HEK293 (cell line): Measurements from ENCODE around the gene CLSTN1.

Experiments used
- CTCF ChIA-PET: fragments of 350-600 bp; formaldehyde crosslinking; extraction: SDS; loops from one replicate; lab custom pipeline; 2021; ENCODE audit warnings: antibody characterized with exemption; lab: Yijun Ruan, JAX
- POLR2A ChIA-PET: fragments of 300-600 bp; formaldehyde crosslinking; extraction: SDS; loops from one replicate; lab custom pipeline; 2020; ENCODE audit warnings: antibody characterized with exemption, inconsistent platforms; lab: Yijun Ruan, JAX
- H3K27ac ChIP-seq: fragments of 200-500 bp; sonication (Bioruptor generic); 2 replicates; pipeline ENCODE4 v1.5.1; 2014; ENCODE audit warnings: low read depth, low read length, control low read depth, inconsistent platforms; ENCODE audit errors: extremely low read depth
- H3K36me3 ChIP-seq, 2 experiments: fragments of 200-500 bp in 1 of 2; sonication (Bioruptor generic) in 1 of 2; 1 replicate in 1 of 2; 2 replicates in 1 of 2; pipeline ENCODE4 v1.5.1; 2014 to 2017; ENCODE audit warnings: inconsistent platforms in 2 of 2, low read length in 2 of 2; ENCODE audit not compliant: control insufficient read depth in 2 of 2, insufficient read depth in 1 of 2
- H3K4me1 ChIP-seq: fragments of 200-500 bp; sonication (Bioruptor generic); 2 replicates; pipeline ENCODE4 v1.5.1; 2014; ENCODE audit warnings: mild to moderate bottlenecking, low read length, inconsistent platforms; ENCODE audit not compliant: control insufficient read depth, insufficient read depth
- H3K4me3 ChIP-seq: 2 replicates; pipeline ENCODE4 v1.5.1; 2011; ENCODE audit warnings: low read depth, mild to moderate bottlenecking, control low read depth, low read length, moderate library complexity
- H3K9me3 ChIP-seq: fragments of 200-500 bp; sonication (Bioruptor generic); 2 replicates; pipeline ENCODE4 v1.5.1; 2014; ENCODE audit warnings: low read depth, low read length, inconsistent platforms; ENCODE audit not compliant: control insufficient read depth, insufficient read depth
- BCL11B ChIP-seq: fragments of 450-650 bp; formaldehyde crosslinking; IDR thresholded peaks from 2 replicates; pipeline ENCODE4 v1.5.1; 2016; ENCODE audit warnings: low read depth, missing biosample characterization, missing genetic modification characterization
- MYNN ChIP-seq: fragments of 450-650 bp; formaldehyde crosslinking; IDR thresholded peaks from 2 replicates; pipeline ENCODE4 v1.5.1; 2016; ENCODE audit warnings: missing biosample characterization, missing genetic modification characterization, borderline replicate concordance
- MZF1 ChIP-seq: fragments of 450-650 bp; formaldehyde crosslinking; IDR thresholded peaks from 2 replicates; pipeline ENCODE4 v1.5.1; 2017; ENCODE audit warnings: missing biosample characterization, missing genetic modification characterization, borderline replicate concordance
- OSR2 ChIP-seq: fragments of 450-650 bp; formaldehyde crosslinking; IDR thresholded peaks from 2 replicates; pipeline ENCODE4 v1.5.1; 2016; ENCODE audit warnings: missing biosample characterization, missing genetic modification characterization
- PRDM1 ChIP-seq: fragments of 450-650 bp; formaldehyde crosslinking; IDR thresholded peaks from 2 replicates; pipeline ENCODE4; 2016; ENCODE audit warnings: missing biosample characterization, missing genetic modification characterization
- ZBTB17 ChIP-seq: fragments of 450-650 bp; formaldehyde crosslinking; IDR thresholded peaks from 2 replicates; pipeline ENCODE4 v1.5.1; 2016; ENCODE audit warnings: missing biosample characterization, missing genetic modification characterization
- ZBTB21 ChIP-seq: fragments of 450-650 bp; formaldehyde crosslinking; IDR thresholded peaks from 2 replicates; pipeline ENCODE4 v1.5.1; 2017; ENCODE audit warnings: missing biosample characterization, missing genetic modification characterization
- ZFHX2 ChIP-seq: fragments of 450-650 bp; formaldehyde crosslinking; conservative IDR thresholded peaks from 2 replicates; pipeline ENCODE4 v1.5.1; 2016; ENCODE audit warnings: missing biosample characterization, missing genetic modification characterization
- ZNF10 ChIP-seq: fragments of 450-650 bp; formaldehyde crosslinking; IDR thresholded peaks from 2 replicates; pipeline ENCODE4 v1.5.1; 2017; ENCODE audit warnings: missing biosample characterization, missing genetic modification characterization
- ZNF24 ChIP-seq: fragments of 450-650 bp; formaldehyde crosslinking; IDR thresholded peaks from 2 replicates; pipeline ENCODE4 v1.5.1; 2016; ENCODE audit warnings: missing biosample characterization, missing genetic modification characterization
- ZNF292 ChIP-seq: fragments of 450-650 bp; formaldehyde crosslinking; IDR thresholded peaks from 2 replicates; pipeline ENCODE4 v1.5.1; 2016; ENCODE audit warnings: low read depth, missing biosample characterization, missing genetic modification characterization, borderline replicate concordance
- ZNF561 ChIP-seq: fragments of 450-650 bp; IDR thresholded peaks from 2 replicates; pipeline ENCODE4 v1.5.1; 2018; ENCODE audit warnings: missing biosample characterization, missing genetic modification characterization, borderline replicate concordance
- ZNF624 ChIP-seq: fragments of 450-650 bp; formaldehyde crosslinking; IDR thresholded peaks from 2 replicates; pipeline ENCODE4 v1.5.1; 2017; ENCODE audit warnings: missing biosample characterization, missing genetic modification characterization
- ZNF629 ChIP-seq: fragments of 450-650 bp; formaldehyde crosslinking; IDR thresholded peaks from 2 replicates; pipeline ENCODE4 v1.5.1; 2017; ENCODE audit warnings: missing biosample characterization, missing genetic modification characterization
- ZNF776 ChIP-seq: fragments of 450-650 bp; formaldehyde crosslinking; IDR thresholded peaks from 2 replicates; pipeline ENCODE4 v1.5.0; 2017; ENCODE audit warnings: missing biosample characterization, missing genetic modification characterization, borderline replicate concordance
- ZSCAN16 ChIP-seq: fragments of 450-650 bp; formaldehyde crosslinking; IDR thresholded peaks from 2 replicates; pipeline ENCODE4 v1.5.1; 2016; ENCODE audit warnings: missing biosample characterization, missing genetic modification characterization
- TF ChIP-seq, protein P1 (sequence below): fragments of 450-650 bp; formaldehyde crosslinking; conservative IDR thresholded peaks from 2 replicates; pipeline ENCODE4 v1.5.1; 2016; ENCODE audit warnings: low read depth, missing biosample characterization, missing genetic modification characterization
- TF ChIP-seq, protein P2 (sequence below): fragments of 450-650 bp; formaldehyde crosslinking; optimal IDR thresholded peaks from 2 replicates; pipeline ENCODE3; 2016; ENCODE audit warnings: missing biosample characterization, mild to moderate bottlenecking, missing genetic modification characterization
- TF ChIP-seq, protein P3 (sequence below): fragments of 450-650 bp; formaldehyde crosslinking; IDR thresholded peaks from 2 replicates; pipeline ENCODE4 v1.5.1; 2017; ENCODE audit warnings: missing biosample characterization, missing genetic modification characterization
- TF ChIP-seq, protein P4 (sequence below): fragments of 450-650 bp; formaldehyde crosslinking; IDR thresholded peaks from 2 replicates; pipeline ENCODE4 v1.5.1; 2017; ENCODE audit warnings: missing biosample characterization, missing genetic modification characterization
- TF ChIP-seq, protein P5 (sequence below): fragments of 450-650 bp; formaldehyde crosslinking; IDR thresholded peaks from 2 replicates; pipeline ENCODE4; 2016; ENCODE audit warnings: missing biosample characterization, missing genetic modification characterization
- TF ChIP-seq, protein P6 (sequence below): fragments of 450-650 bp; formaldehyde crosslinking; IDR thresholded peaks from 2 replicates; pipeline ENCODE4 v1.5.1; 2016; ENCODE audit warnings: missing biosample characterization, missing genetic modification characterization

Gene CLSTN1

DNA sequence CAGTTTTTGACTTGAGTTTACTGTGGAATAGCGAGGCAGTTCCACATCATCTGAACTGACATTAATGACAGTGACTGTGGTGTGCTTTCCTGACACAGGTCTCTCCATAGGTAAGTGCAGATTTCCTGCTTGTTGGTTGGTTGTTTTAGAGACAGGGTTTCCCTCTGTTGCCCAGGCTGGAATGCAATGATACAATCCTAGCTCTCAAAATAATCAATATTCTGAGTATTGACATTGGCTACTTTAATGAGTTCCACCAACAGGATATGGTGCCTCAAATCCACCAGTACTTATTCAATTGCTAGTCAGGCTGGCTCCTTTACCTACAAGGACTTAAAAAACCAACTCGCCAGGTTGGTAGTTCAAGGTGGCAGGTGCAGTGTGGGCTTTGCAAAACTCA lies 63.8 kb downstream of the CLSTN1 start (continued):
- TF ChIP-seq MYNN (tag by site-specific recombination) (no peak), ZNF629 (tag by site-specific recombination) (no peak)
- TF ChIP-seq, protein P1, sequence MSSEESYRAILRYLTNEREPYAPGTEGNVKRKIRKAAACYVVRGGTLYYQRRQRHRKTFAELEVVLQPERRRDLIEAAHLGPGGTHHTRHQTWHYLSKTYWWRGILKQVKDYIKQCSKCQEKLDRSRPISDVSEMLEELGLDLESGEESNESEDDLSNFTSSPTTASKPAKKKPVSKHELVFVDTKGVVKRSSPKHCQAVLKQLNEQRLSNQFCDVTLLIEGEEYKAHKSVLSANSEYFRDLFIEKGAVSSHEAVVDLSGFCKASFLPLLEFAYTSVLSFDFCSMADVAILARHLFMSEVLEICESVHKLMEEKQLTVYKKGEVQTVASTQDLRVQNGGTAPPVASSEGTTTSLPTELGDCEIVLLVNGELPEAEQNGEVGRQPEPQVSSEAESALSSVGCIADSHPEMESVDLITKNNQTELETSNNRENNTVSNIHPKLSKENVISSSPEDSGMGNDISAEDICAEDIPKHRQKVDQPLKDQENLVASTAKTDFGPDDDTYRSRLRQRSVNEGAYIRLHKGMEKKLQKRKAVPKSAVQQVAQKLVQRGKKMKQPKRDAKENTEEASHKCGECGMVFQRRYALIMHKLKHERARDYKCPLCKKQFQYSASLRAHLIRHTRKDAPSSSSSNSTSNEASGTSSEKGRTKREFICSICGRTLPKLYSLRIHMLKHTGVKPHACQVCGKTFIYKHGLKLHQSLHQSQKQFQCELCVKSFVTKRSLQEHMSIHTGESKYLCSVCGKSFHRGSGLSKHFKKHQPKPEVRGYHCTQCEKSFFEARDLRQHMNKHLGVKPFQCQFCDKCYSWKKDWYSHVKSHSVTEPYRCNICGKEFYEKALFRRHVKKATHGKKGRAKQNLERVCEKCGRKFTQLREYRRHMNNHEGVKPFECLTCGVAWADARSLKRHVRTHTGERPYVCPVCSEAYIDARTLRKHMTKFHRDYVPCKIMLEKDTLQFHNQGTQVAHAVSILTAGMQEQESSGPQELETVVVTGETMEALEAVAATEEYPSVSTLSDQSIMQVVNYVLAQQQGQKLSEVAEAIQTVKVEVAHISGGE (tag by site-specific recombination): no peak

DNA sequence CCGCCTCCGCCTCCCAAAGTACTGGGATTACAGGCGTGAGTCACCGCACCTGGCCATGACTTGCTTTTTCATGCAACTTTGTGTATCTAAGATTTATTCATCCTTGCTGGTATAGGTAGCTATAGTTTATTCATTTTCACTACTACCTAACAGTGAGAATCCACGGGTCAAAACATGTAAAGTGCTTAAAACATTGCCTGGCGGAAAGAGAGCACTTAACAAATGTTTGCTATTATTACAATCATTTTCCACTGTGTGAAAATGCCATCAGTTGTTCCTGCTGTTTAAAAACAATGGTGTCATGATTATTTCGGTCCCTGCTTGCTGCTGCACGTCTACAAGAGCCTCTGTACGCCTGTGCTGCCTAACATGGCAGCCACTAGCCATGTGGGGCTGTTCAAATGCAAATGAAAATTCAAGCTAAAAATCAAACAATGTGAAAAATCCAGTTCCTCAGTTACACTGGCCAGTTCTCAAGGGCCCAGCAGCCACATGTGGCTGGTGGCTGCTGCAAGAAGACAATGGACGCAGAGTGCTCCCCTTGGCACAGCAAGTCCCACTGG lies 65.1 kb downstream of the CLSTN1 start:
- ChIA-PET POLR2A (no interaction called here), CTCF (interaction anchor here (0.8 to 0.9 kb wide), 2 partner anchors 25 to 38 kb away, joined by 3 read pairs; no protein-coding TSS in a partner anchor)
- TF ChIP-seq ZNF776 (tag by site-specific recombination): no peak
- no peak for TF ChIP-seq MZF1 (tag by site-specific recombination)
- TF ChIP-seq ZBTB17 (tag by site-specific recombination): no peak
- TF ChIP-seq ZNF24 (tag by site-specific recombination): no peak
- TF ChIP-seq ZNF10 (tag by site-specific recombination): no peak
- no peak for TF ChIP-seq BCL11B (tag by site-specific recombination)
- TF ChIP-seq, protein P2, sequence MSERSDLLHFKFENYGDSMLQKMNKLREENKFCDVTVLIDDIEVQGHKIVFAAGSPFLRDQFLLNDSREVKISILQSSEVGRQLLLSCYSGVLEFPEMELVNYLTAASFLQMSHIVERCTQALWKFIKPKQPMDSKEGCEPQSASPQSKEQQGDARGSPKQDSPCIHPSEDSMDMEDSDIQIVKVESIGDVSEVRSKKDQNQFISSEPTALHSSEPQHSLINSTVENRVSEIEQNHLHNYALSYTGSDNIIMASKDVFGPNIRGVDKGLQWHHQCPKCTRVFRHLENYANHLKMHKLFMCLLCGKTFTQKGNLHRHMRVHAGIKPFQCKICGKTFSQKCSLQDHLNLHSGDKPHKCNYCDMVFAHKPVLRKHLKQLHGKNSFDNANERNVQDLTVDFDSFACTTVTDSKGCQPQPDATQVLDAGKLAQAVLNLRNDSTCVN (tag by site-specific recombination): no peak
- TF ChIP-seq OSR2 (tag by site-specific recombination): no peak
- no peak for TF ChIP-seq ZSCAN16 (tag by site-specific recombination)
- TF ChIP-seq, protein P3, sequence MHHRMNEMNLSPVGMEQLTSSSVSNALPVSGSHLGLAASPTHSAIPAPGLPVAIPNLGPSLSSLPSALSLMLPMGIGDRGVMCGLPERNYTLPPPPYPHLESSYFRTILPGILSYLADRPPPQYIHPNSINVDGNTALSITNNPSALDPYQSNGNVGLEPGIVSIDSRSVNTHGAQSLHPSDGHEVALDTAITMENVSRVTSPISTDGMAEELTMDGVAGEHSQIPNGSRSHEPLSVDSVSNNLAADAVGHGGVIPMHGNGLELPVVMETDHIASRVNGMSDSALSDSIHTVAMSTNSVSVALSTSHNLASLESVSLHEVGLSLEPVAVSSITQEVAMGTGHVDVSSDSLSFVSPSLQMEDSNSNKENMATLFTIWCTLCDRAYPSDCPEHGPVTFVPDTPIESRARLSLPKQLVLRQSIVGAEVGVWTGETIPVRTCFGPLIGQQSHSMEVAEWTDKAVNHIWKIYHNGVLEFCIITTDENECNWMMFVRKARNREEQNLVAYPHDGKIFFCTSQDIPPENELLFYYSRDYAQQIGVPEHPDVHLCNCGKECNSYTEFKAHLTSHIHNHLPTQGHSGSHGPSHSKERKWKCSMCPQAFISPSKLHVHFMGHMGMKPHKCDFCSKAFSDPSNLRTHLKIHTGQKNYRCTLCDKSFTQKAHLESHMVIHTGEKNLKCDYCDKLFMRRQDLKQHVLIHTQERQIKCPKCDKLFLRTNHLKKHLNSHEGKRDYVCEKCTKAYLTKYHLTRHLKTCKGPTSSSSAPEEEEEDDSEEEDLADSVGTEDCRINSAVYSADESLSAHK (tag by site-specific recombination): no peak
- TF ChIP-seq ZNF561 (tag by site-specific recombination): no peak
- TF ChIP-seq PRDM1 (tag by site-specific recombination): no peak
- TF ChIP-seq, protein P4, sequence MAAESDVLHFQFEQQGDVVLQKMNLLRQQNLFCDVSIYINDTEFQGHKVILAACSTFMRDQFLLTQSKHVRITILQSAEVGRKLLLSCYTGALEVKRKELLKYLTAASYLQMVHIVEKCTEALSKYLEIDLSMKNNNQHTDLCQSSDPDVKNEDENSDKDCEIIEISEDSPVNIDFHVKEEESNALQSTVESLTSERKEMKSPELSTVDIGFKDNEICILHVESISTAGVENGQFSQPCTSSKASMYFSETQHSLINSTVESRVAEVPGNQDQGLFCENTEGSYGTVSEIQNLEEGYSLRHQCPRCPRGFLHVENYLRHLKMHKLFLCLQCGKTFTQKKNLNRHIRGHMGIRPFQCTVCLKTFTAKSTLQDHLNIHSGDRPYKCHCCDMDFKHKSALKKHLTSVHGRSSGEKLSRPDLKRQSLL (tag by site-specific recombination): no peak
- TF ChIP-seq, protein P5, sequence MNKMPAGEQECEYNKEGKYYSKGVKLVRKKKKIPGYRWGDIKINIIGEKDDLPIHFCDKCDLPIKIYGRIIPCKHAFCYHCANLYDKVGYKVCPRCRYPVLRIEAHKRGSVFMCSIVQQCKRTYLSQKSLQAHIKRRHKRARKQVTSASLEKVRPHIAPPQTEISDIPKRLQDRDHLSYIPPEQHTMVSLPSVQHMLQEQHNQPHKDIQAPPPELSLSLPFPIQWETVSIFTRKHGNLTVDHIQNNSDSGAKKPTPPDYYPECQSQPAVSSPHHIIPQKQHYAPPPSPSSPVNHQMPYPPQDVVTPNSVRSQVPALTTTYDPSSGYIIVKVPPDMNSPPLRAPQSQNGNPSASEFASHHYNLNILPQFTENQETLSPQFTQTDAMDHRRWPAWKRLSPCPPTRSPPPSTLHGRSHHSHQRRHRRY (tag by site-specific recombination): no peak
- TF ChIP-seq, protein P6, sequence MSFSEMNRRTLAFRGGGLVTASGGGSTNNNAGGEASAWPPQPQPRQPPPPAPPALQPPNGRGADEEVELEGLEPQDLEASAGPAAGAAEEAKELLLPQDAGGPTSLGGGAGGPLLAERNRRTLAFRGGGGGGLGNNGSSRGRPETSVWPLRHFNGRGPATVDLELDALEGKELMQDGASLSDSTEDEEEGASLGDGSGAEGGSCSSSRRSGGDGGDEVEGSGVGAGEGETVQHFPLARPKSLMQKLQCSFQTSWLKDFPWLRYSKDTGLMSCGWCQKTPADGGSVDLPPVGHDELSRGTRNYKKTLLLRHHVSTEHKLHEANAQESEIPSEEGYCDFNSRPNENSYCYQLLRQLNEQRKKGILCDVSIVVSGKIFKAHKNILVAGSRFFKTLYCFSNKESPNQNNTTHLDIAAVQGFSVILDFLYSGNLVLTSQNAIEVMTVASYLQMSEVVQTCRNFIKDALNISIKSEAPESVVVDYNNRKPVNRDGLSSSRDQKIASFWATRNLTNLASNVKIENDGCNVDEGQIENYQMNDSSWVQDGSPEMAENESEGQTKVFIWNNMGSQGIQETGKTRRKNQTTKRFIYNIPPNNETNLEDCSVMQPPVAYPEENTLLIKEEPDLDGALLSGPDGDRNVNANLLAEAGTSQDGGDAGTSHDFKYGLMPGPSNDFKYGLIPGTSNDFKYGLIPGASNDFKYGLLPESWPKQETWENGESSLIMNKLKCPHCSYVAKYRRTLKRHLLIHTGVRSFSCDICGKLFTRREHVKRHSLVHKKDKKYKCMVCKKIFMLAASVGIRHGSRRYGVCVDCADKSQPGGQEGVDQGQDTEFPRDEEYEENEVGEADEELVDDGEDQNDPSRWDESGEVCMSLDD (tag by site-specific recombination): no peak
- TF ChIP-seq ZFHX2 (tag by site-specific recombination): no peak
- no peak for TF ChIP-seq ZNF292 (tag by site-specific recombination)
- TF ChIP-seq ZNF624 (tag by site-specific recombination): no peak
- no peak for TF ChIP-seq ZBTB21 (tag by site-specific recombination)
- H3K4me3 ChIP-seq: no peak overlapping the region
- no peak overlapping the region for H3K27ac ChIP-seq
- H3K4me1 ChIP-seq: peaks cover 6% of the 10 kb centered on the region
- no peaks in the 10 kb centered on the region for H3K9me3 ChIP-seq
- H3K36me3 ChIP-seq: peaks cover 0 to 20% of the 10 kb centered on the region in 2 experiments; a peak in 2 of 3 replicates
